ENCODE results near the gene ATR. TPM values are rescaled to one million over a fixed set of nuclear protein-coding genes. Genes with fewer than 3 reads are reported as not detected.

The ATR gene
- total RNA-seq, 4 donors from 2014 or later = 21.0 to 53.6 (median 23.9) TPM

GRCh38 chr3:142460689-142461088 is 117.8 kb downstream of the ATR start:
- no peak for DNase-seq
- no peak overlapping the region for H3K27ac ChIP-seq
- H3K4me1 ChIP-seq = no peaks in the 10 kb centered on the region
- no peaks in the 10 kb centered on the region for H3K27me3 ChIP-seq
- no peaks in the 10 kb centered on the region for H3K9me3 ChIP-seq
- TF ChIP-seq POLR2A (IDR thresholded peaks at IDR 0.05) (no peak), CTCF (IDR thresholded peaks at IDR 0.05) (no peak)
- H3K4me3 ChIP-seq = no peak overlapping the region
- H3K36me3 ChIP-seq = peaks cover 0 to 11% (median 0%) of the 10 kb centered on the region in 3 donors

GRCh38 chr3:142459929-142460328 is 118.6 kb downstream of the ATR start:
- H3K36me3 ChIP-seq = peaks cover 0 to 11% (median 0%) of the 10 kb centered on the region in 3 donors
- no peak overlapping the region for H3K4me3 ChIP-seq
- no peaks in the 10 kb centered on the region for H3K9me3 ChIP-seq
- H3K4me1 ChIP-seq = no peaks in the 10 kb centered on the region
- H3K27ac ChIP-seq = no peak overlapping the region
- H3K27me3 ChIP-seq = no peaks in the 10 kb centered on the region
- no peak for DNase-seq
- TF ChIP-seq CTCF (IDR thresholded peaks at IDR 0.05) = no peak

GRCh38 chr3:142459096-142459495 is 119.4 kb downstream of the ATR start:
- no peaks in the 10 kb centered on the region for H3K9me3 ChIP-seq
- TF ChIP-seq POLR2A (IDR thresholded peaks at IDR 0.05) (no peak), CTCF (IDR thresholded peaks at IDR 0.05) (no peak)
- no peaks in the 10 kb centered on the region for H3K27me3 ChIP-seq
- H3K4me1 ChIP-seq = no peaks in the 10 kb centered on the region
- DNase-seq = no peak
- peaks cover 0 to 9% (median 0%) of the 10 kb centered on the region in 3 donors for H3K36me3 ChIP-seq
- H3K4me3 ChIP-seq = no peak overlapping the region
- H3K27ac ChIP-seq = no peak overlapping the region

- H3K9me3 ChIP-seq = no peaks in the 10 kb centered on the region
- no peak for TF ChIP-seq CTCF (IDR thresholded peaks at IDR 0.05)
- no peak for TF ChIP-seq POLR2A (IDR thresholded peaks at IDR 0.05)
- no peaks in the 10 kb centered on the region for H3K27me3 ChIP-seq
- DNase-seq = no peak
- H3K27ac ChIP-seq = no peak overlapping the region
- no peak overlapping the region for H3K4me3 ChIP-seq
- no peaks in the 10 kb centered on the region for H3K36me3 ChIP-seq
- peaks cover 0 to under 1% (median 0%) of the 10 kb centered on the region in 4 donors for H3K4me1 ChIP-seq
These were observed 127.7 kb downstream of the ATR start for GRCh38 chr3:142450881-142451280.

- TF ChIP-seq POLR2A (IDR thresholded peaks at IDR 0.05) = no peak
- no peak for TF ChIP-seq CTCF (IDR thresholded peaks at IDR 0.05)
These were observed 128.3 kb downstream of the ATR start for GRCh38 chr3:142450189-142450588.

More at GRCh38 chr3:142450189-142450588, 128.3 kb downstream of the ATR start:
- Histone ChIP-seq H3K4me1 (peaks cover 0 to 7% (median 0%) of the 10 kb centered on the region in 4 donors), H3K27me3 (no peaks in the 10 kb centered on the region), H3K9me3 (no peaks in the 10 kb centered on the region), H3K36me3 (no peaks in the 10 kb centered on the region), H3K4me3 (no peak overlapping the region), H3K27ac (no peak overlapping the region)
- DNase-seq = no peak
